ENCODE results near the gene L3MBTL2.

- TF ChIP-seq ZNF596 (tag by site-specific recombination; IDR thresholded peaks at IDR 0.05) = no peak
- no peak for TF ChIP-seq ZNF274 (IDR thresholded peaks at IDR 0.05; ENCODE audit: low read length)
- no peak for TF ChIP-seq ZNF274 (tag by site-specific recombination; IDR thresholded peaks at IDR 0.05; ENCODE audit: borderline replicate concordance)
- no peak for TF ChIP-seq ZNF660 (tag by site-specific recombination; IDR thresholded peaks at IDR 0.05)
- TF ChIP-seq, protein P1, sequence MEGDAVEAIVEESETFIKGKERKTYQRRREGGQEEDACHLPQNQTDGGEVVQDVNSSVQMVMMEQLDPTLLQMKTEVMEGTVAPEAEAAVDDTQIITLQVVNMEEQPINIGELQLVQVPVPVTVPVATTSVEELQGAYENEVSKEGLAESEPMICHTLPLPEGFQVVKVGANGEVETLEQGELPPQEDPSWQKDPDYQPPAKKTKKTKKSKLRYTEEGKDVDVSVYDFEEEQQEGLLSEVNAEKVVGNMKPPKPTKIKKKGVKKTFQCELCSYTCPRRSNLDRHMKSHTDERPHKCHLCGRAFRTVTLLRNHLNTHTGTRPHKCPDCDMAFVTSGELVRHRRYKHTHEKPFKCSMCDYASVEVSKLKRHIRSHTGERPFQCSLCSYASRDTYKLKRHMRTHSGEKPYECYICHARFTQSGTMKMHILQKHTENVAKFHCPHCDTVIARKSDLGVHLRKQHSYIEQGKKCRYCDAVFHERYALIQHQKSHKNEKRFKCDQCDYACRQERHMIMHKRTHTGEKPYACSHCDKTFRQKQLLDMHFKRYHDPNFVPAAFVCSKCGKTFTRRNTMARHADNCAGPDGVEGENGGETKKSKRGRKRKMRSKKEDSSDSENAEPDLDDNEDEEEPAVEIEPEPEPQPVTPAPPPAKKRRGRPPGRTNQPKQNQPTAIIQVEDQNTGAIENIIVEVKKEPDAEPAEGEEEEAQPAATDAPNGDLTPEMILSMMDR (tag by site-specific recombination; IDR thresholded peaks at IDR 0.05) = no peak
- no peak for TF ChIP-seq ZBTB7A (tag by site-specific recombination; IDR thresholded peaks at IDR 0.05; ENCODE audit: low read depth)
- no peak for TF ChIP-seq ZIC2 (tag by site-specific recombination; IDR thresholded peaks at IDR 0.05)
- no peak for TF ChIP-seq ZFP3 (tag by site-specific recombination; IDR thresholded peaks at IDR 0.05; ENCODE audit: low read depth)
- TF ChIP-seq ZNF121 (tag by site-specific recombination; IDR thresholded peaks at IDR 0.05) = no peak
- TF ChIP-seq, protein P2, sequence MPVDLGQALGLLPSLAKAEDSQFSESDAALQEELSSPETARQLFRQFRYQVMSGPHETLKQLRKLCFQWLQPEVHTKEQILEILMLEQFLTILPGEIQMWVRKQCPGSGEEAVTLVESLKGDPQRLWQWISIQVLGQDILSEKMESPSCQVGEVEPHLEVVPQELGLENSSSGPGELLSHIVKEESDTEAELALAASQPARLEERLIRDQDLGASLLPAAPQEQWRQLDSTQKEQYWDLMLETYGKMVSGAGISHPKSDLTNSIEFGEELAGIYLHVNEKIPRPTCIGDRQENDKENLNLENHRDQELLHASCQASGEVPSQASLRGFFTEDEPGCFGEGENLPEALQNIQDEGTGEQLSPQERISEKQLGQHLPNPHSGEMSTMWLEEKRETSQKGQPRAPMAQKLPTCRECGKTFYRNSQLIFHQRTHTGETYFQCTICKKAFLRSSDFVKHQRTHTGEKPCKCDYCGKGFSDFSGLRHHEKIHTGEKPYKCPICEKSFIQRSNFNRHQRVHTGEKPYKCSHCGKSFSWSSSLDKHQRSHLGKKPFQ (tag by site-specific recombination; IDR thresholded peaks at IDR 0.05) = no peak
- TF ChIP-seq ZNF776 (tag by site-specific recombination; IDR thresholded peaks at IDR 0.05; ENCODE audit: borderline replicate concordance) = no peak
- TF ChIP-seq ZNF830 (tag by site-specific recombination; IDR thresholded peaks at IDR 0.05; ENCODE audit: low read depth) = no peak
- TF ChIP-seq HOXD13 (CRISPR knock-in tag; IDR thresholded peaks at IDR 0.05; ENCODE audit: borderline replicate concordance) = no peak
- no peak for TF ChIP-seq ZNF677 (tag by site-specific recombination; IDR thresholded peaks at IDR 0.05)
Observed at GRCh38 chr22:41238570-41239442, 33.7 kb downstream of the L3MBTL2 start.
